ENCODE measurements around the gene CAMK2N2.

Gene CAMK2N2

GRCh38 chr3:184249412-184250166 is 11.8 kb downstream of the CAMK2N2 start, which contains the start of gene EEF1AKMT4:
EEF1AKMT4 (plus strand) TSS chr3:184249672; CDS start chr3:184249695, 23 bp downstream.
- Histone ChIP-seq H3K79me2 (ENCODE audit: low read length) (peaks cover 32% of the 10 kb centered on the region), H3K4me3 (ENCODE audit: low read length) (peak within 1 kb of the TSS; percentile 99), H4K20me1 (ENCODE audit: insufficient read depth, low read length) (no peaks in the 10 kb centered on the region)

GRCh38 chr3:184248454-184249411 is 12.6 kb downstream of the CAMK2N2 start, which contains the start of gene ALG3:
ALG3 (minus strand) TSS chr3:184248962; CDS start chr3:184248940, 22 bp downstream.
- DNase-seq: peak; percentile 90
- Histone ChIP-seq H3K79me2 (ENCODE audit: low read length) (peaks cover 32% of the 10 kb centered on the region), H4K20me1 (ENCODE audit: insufficient read depth, low read length) (no peaks in the 10 kb centered on the region), H3K27ac (ENCODE audit: low read length) (peak within 1 kb of the TSS; percentile 86), H3K36me3 (replicated peaks; ENCODE audit: insufficient read depth, low read length) (0 out of 2 replicates have a peak, but pooled peaks cover 7% of the 10 kb centered on the region), H3F3A (ENCODE audit: insufficient read depth, low read length) (peaks cover 14% of the 10 kb centered on the region), H2AFZ (ENCODE audit: low read length) (peak within 1 kb of the TSS; percentile 98), H3K9ac (ENCODE audit: low read length) (peak within 1 kb of the TSS; percentile 94), H3K4me2 (ENCODE audit: low read depth, low read length) (peak within 1 kb of the TSS; percentile 98), H3K4me1 (ENCODE audit: low read length) (no peaks in the 10 kb centered on the region), H3K4me3 (ENCODE audit: low read length) (peak within 1 kb of the TSS; percentile 99), H3K9me3 (replicated peaks; ENCODE audit: insufficient read depth, low read length) (no peaks in the 10 kb centered on the region), H3K9me2 (replicated peaks; ENCODE audit: insufficient read depth, low read length) (no peaks in the 10 kb centered on the region), H3K27me3 (replicated peaks; ENCODE audit: insufficient read depth, low read length) (no peaks in the 10 kb centered on the region)
- no peak for TF ChIP-seq EZH2 (optimal IDR thresholded peaks at IDR 0.05; ENCODE audit: low read depth, low read length)
- no peak for TF ChIP-seq CTCF (IDR thresholded peaks at IDR 0.05; ENCODE audit: low read length)
- TF ChIP-seq EZH2phosphoT487 (IDR thresholded peaks at IDR 0.05; ENCODE audit: low read length): no peak

More at GRCh38 chr3:184249412-184250166, 11.8 kb downstream of the CAMK2N2 start, which contains the start of gene EEF1AKMT4:
- TF ChIP-seq CTCF (IDR thresholded peaks at IDR 0.05; ENCODE audit: low read length) (peak; percentile 87), EZH2phosphoT487 (IDR thresholded peaks at IDR 0.05; ENCODE audit: low read length) (no peak)
- no peaks in the 10 kb centered on the region for H3K27me3 ChIP-seq (replicated peaks; ENCODE audit: insufficient read depth, low read length)
- peak within 1 kb of the TSS; percentile 98 for H2AFZ ChIP-seq (ENCODE audit: low read length)
- peak within 1 kb of the TSS; percentile 98 for H3K4me2 ChIP-seq (ENCODE audit: low read depth, low read length)
- H3K27ac ChIP-seq (ENCODE audit: low read length): peak within 1 kb of the TSS; percentile 86
- peaks cover 14% of the 10 kb centered on the region for H3F3A ChIP-seq (ENCODE audit: insufficient read depth, low read length)
- H3K36me3 ChIP-seq (replicated peaks; ENCODE audit: insufficient read depth, low read length): no peaks in the 10 kb centered on the region
- H3K4me1 ChIP-seq (ENCODE audit: low read length): no peaks in the 10 kb centered on the region
- no peaks in the 10 kb centered on the region for H3K9me3 ChIP-seq (replicated peaks; ENCODE audit: insufficient read depth, low read length)
- DNase-seq: peak; percentile 100
- no peaks in the 10 kb centered on the region for H3K9me2 ChIP-seq (replicated peaks; ENCODE audit: insufficient read depth, low read length)
- peak within 1 kb of the TSS; percentile 94 for H3K9ac ChIP-seq (ENCODE audit: low read length)

- Histone ChIP-seq H3K4me1 (ENCODE audit: low read length) (no peaks in the 10 kb centered on the region), H2AFZ (ENCODE audit: low read length) (no peak overlapping the region), H3K27me3 (replicated peaks; ENCODE audit: insufficient read depth, low read length) (0 out of 2 replicates have a peak, but pooled peaks cover 4% of the 10 kb centered on the region), H3K9ac (ENCODE audit: low read length) (no peak overlapping the region), H3K4me3 (ENCODE audit: low read length) (no peak overlapping the region), H4K20me1 (ENCODE audit: insufficient read depth, low read length) (no peaks in the 10 kb centered on the region), H3F3A (ENCODE audit: insufficient read depth, low read length) (no peaks in the 10 kb centered on the region), H3K9me3 (replicated peaks; ENCODE audit: insufficient read depth, low read length) (no peaks in the 10 kb centered on the region), H3K9me2 (replicated peaks; ENCODE audit: insufficient read depth, low read length) (no peaks in the 10 kb centered on the region), H3K27ac (ENCODE audit: low read length) (no peak overlapping the region), H3K4me2 (ENCODE audit: low read depth, low read length) (no peak overlapping the region), H3K79me2 (ENCODE audit: low read length) (peaks cover 12% of the 10 kb centered on the region; the same call in 1 of the 2 replicates), H3K36me3 (replicated peaks; ENCODE audit: insufficient read depth, low read length) (0 out of 2 replicates have a peak, but pooled peaks cover 14% of the 10 kb centered on the region)
- no peak for TF ChIP-seq CTCF (IDR thresholded peaks at IDR 0.05; ENCODE audit: low read length)
- no peak for TF ChIP-seq EZH2 (optimal IDR thresholded peaks at IDR 0.05; ENCODE audit: low read depth, low read length)
- no peak for TF ChIP-seq EZH2phosphoT487 (IDR thresholded peaks at IDR 0.05; ENCODE audit: low read length)
- no peak for DNase-seq
These were observed 19.1 kb downstream of the CAMK2N2 start for GRCh38 chr3:184242297-184242685.

All from MM.1S (cell line).